ENCODE measurements around the gene FBP1.

Gene FBP1

DNA sequence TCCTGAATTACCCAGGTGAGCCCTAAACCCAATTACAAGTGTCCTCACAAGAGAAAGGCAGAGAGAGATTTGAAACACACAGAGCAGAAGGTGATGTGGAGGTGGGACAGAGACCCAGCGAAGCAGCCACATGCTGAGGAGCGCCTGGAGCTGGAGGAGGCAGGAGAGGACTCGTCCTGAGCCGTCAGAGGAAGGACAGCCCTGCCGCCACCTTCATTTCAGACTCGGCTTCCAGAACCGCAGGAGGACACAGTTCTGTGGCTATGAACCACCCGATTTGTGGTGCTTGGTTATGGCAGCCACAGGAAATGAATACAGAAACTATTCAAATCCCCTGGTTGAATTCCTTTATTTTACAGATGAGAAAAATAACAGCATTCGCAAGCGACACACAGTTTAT lies 16.4 kb upstream of the FBP1 start:
- no peak for FAIRE-seq

DNA sequence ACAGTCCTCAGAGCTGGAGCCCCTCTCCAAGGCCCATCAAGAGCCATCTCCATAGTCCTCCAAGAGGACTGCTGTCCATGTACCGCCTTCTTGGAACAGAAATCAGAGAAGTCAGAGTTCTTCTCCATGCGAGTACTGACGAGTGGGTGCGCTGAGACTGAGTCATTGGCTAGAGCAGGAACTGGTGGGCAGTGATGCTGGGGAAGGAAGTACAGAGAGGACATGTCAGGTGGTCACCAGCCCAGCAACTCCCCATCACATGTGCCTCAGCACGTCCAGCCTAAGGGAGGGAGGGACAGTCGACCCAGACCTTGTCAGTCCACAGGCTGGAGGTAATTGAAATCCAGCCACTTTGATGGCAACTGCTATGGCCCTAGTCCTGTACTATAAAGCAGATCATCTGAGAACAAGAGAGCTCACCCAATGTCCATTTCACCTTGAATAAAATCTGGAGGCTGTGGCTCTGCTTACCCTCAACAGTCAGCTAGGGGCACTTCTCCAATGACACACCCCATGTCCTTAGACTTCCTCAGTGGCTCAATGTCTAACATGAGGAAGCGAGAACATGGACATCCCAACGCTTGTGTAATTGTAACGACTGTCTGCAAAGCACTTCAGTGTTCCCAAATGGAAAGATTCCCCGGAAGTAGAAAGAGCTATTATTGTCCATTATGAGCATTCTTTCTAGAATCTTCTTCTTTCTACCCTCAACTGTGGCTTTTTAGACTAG lies 15.0 kb upstream of the FBP1 start:
- FAIRE-seq, result no peak

DNA sequence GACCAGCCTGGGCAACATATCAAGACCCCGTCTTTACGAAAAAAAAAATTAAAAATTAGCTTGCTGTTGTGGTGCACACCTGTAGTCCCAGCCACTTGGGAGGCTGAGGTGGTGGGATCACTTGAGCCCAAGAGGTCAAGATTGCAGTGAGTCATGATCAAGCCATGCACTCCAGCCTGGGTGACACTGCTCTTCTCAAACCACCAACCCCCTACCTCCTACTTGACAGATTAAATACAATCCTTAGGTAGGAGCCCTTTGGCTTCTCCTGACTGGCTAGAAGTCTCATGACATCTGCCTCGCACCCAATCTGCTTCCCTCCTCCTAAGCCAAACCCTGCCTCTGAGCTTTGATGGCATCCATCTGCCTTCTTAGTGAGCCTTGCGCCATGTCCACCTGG lies 11.6 kb upstream of the FBP1 start:
- no peak for FAIRE-seq

GRCh38 chr9:94649100-94649819 lies 9.9 kb upstream of the FBP1 start:
- no peak for FAIRE-seq

DNA sequence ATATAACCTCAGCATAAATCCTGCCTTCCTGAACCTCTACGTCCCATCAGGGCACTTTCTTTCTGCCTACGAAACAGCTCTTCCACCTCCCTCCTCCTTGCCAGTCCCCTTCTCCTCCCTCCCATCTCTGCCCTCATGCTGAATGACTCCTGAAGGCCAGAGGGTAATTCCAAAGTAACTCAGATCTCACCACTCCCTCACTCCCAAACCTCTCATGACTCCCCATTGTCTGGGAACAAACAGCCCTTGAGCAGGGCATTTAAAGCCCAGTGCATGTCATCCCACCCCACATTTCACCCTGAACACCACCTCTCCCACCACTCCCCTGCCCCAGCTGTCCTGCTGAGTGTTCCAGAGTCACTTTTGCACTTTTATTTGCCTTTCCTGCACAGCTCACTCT lies 8.9 kb upstream of the FBP1 start:
- no peak for FAIRE-seq

- no peak for FAIRE-seq
Measured at GRCh38 chr9:94645901-94646300, 6.6 kb upstream of the FBP1 start.

- FAIRE-seq, result no peak
Measured at GRCh38 chr9:94644543-94644942, 5.2 kb upstream of the FBP1 start.

- FAIRE-seq, result no peak
Measured at GRCh38 chr9:94643741-94644140, 4.4 kb upstream of the FBP1 start.

DNA sequence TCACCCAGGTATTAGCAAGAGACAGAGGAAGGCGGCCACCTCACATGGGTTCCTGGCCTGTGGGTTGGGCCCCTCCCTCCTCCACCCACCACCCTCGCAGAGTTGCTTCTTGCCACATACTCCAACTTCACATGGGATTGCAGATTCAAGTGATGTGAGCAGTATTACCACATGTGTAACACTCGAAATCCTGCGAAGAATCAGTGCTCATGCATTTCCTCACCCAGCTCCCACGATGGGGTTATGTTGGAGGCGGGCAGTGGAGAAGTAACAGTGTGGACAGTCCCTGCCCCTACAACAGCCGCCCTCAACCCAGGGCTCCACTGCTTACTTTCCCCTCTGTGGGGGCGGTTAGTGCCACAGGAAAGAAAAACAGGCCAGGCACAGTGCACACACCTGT lies 3.9 kb upstream of the FBP1 start:
- no peak for FAIRE-seq

GRCh38 chr9:94642501-94642900 lies 3.2 kb upstream of the FBP1 start:
- no peak for FAIRE-seq

DNA sequence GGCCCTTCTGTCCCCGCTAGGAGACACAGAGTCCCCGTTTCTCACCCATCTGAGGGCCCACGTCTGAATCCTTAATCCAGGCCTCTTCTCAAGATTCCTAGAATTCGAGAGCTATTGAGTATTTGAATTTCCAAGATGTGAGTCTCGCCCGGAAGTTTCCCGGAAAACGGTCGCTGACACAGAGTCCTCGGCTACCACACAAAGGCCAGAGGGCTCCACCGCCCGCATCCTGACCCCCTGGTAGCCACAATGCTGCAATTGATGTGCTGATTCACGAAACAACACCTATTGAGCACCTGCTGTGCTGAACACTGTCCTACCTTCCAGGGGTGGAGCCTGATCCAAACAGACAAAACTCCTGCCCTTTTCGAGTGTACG lies 670 bp upstream of the FBP1 start:
- FAIRE-seq, result no peak

- FAIRE-seq, result no peak
Measured at GRCh38 chr9:94638335-94639060, 820 bp downstream of the FBP1 start.

GRCh38 chr9:94632737-94633136 lies 6.6 kb downstream of the FBP1 start:
- no peak for FAIRE-seq

DNA sequence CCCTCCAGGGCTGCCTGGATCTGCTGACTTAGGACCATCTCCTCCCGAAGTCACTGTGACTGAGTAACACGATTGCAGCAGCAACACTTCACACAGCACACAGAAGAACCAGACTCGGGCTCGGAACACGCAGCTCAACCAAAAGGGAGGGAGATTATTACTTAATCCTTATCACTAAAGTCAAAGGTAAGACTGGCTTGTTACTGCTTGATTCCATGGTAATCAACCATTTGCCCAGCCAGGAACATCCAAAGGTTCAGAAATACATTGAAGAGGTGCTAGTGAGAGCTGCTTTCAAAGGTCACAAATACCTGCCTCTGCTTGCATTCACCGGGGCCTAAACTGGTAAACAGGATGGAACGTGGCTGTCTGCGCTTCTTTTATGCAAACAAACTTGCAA lies 7.7 kb downstream of the FBP1 start:
- FAIRE-seq, result no peak

DNA sequence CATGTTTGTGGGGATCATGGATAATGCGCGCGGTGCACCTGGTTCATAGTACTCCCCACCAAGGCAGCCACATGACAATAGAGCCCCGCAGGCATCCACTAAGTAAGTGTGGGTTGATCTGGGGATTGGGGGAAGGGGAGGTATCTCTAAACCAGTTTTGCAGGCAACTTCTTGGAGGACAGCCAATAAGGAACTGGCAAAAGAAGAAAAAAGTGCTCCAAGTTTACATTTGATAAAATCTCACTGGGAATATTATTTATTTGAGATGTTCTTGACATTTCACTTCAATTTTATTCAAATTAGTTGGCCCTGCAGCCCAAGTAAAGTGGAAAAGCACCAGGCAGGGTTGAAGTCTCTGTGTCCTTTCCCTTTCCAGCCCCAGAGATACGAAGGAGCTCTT lies 8.5 kb downstream of the FBP1 start:
- FAIRE-seq, result no peak

DNA sequence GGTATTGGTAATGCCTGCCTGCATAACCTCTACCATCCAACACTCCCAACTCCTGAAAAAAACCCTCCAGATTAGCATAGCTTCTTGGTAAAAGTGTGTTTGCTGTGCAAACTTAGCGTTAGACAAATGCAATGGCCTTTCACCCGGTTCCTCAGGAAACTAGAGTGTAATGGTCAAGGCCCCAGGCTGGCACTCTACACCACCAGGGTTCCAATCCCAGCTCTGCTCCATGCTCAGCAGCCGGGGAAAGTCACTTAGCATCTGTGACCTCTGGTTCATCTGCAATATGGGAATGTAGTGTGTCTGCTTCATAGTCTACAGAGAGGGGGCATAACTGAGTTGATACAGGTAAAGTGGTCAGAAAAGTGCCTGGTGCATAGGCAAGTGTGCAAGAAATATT lies 9.0 kb downstream of the FBP1 start:
- no peak for FAIRE-seq

- FAIRE-seq, result no peak
Measured at GRCh38 chr9:94627287-94627686, 12.0 kb downstream of the FBP1 start.

- FAIRE-seq, result no peak
Measured at GRCh38 chr9:94625835-94626234, 13.5 kb downstream of the FBP1 start.

DNA sequence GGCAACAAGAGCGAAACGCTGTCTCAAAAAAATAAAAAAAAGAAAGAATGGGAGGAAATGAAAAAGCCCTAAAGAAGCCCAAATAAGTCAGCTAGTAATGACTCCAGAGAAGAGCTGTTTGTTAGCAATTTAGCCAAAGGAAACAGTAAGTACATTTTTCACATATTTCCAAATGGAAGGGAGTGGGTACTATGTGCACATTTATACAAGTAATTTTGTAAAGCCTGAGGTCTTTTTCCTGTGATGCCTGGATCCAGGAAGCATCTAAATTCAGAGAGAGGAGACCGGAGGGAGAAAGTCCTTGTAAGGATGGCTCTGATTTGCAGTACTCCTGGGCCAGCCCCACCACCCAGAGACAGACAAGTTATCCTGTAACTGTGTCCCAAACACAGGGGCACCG lies 14.7 kb downstream of the FBP1 start:
- no peak for FAIRE-seq

- FAIRE-seq, result no peak
Measured at GRCh38 chr9:94623253-94623652, 16.1 kb downstream of the FBP1 start.

DNA sequence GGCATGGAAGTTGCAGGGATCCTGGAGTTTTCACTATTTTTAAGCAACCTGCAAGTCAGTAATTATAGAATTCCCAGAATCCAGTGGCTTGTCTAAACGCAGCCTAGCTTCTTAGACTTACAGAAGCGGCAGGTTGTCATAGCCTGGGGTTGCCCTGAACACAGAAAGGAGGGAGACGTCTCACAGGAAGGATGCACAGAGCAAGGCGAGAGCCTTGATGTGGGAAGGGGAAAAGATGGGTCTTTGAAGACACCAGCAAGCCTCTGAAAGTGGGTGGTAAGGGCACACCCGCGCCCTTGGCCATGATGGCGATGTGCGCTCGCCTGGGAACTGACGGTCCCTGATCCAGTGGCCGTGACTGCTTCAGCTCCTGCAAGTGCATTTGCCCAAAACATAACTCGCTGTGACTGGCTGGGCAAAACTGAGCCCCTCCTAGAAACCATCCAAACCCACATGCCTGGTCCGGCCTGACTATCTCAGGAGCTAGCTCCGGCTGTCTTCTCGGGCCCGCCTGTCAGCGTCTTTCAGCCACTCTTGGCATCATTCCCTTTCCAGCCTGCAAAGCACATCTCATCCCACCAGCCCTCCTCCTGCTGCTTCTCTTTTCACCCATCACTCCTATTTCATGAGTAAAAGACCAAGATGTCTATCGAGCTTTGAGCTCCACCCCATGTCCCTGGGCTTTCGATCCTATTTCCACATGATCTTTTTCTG lies 17.1 kb downstream of the FBP1 start:
- FAIRE-seq, result no peak

DNA sequence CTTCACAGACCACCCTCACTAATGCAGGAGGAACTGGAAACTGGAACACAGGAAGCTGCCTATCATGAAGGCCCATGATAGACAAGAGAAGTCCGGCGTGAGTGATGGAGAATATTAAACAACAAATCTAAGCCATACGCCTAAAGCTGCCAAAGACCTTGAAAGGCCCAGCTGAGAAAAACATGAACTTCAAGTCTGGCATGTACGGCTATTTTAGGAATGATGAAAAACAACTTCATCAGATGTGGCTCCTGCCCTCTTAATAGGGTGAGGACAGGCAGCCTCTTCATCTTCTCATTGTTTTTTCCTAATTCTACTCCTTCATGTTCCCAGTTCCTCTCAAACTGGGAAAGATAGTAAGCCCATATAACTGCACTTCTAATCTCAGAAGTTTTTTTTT lies 20.3 kb downstream of the FBP1 start:
- FAIRE-seq, result no peak

- FAIRE-seq, result no peak
Measured at GRCh38 chr9:94613003-94613402, 26.3 kb downstream of the FBP1 start.
